SK-N-SH (cell line): ENCODE results near the gene LMAN2. TPM values are rescaled to one million over a fixed set of nuclear protein-coding genes. Genes with fewer than 3 reads are reported as not detected.

ENCODE experiments used
- CTCF ChIA-PET: fragments of 300-600, 350-600 bp; formaldehyde crosslinking; extraction: SDS; loops from one replicate; lab custom pipeline; 2021; lab: Yijun Ruan, JAX
- POLR2A ChIA-PET: fragments of 350-600 bp; sonication (Branson Sonifier 250); formaldehyde crosslinking; extraction: SDS; loops from one replicate; lab custom pipeline; 2020; ENCODE audit warnings: antibody characterized with exemption, inconsistent platforms; lab: Yijun Ruan, JAX
- DNase-seq: peaks from one replicate; pipeline ENCODE4 v3.0.0; 2012
- H2AFZ ChIP-seq: fragments of 200-600 bp; sonication (generic); 2 replicates; pipeline ENCODE4 v1.8.1; 2016; ENCODE audit warnings: antibody characterized with exemption, mild to moderate bottlenecking, low read depth
- H3F3A ChIP-seq: fragments of 200-600 bp; sonication (generic); replicated peaks from 2 replicates; pipeline ENCODE3; 2016; ENCODE audit warnings: antibody characterized with exemption, mild to moderate bottlenecking; ENCODE audit not compliant: insufficient read depth
- H3K27ac ChIP-seq, 2 experiments: fragments of 200-500 bp in 1 of 2; fragments of 200-600 bp in 1 of 2; sonication (Bioruptor generic) in 1 of 2; sonication (generic), shearing (Covaris generic) in 1 of 2; 2 replicates each; pipeline versions ENCODE4 v1.5.1 to v1.6.1; 2014 to 2016; ENCODE audit warnings: low read depth in 2 of 2, inconsistent platforms in 1 of 2, low read length in 1 of 2, mild to moderate bottlenecking in 1 of 2, mixed read lengths in 1 of 2
- H3K27me3 ChIP-seq: fragments of 200-600 bp; sonication (generic), shearing (Covaris generic); 2 replicates; pipeline ENCODE4 v1.6.1; 2016; ENCODE audit warnings: mixed run types; ENCODE audit not compliant: insufficient read depth
- H3K36me3 ChIP-seq, 2 experiments: fragments of 200-500 bp in 1 of 2; fragments of 200-600 bp in 1 of 2; sonication (Bioruptor generic) in 1 of 2; sonication (generic) in 1 of 2; replicated peaks in 1 of 2; 2 replicates each; pipeline versions ENCODE3 to v1.5.1; 2014 to 2016; ENCODE audit warnings: low read length in 1 of 2, mild to moderate bottlenecking in 1 of 2; ENCODE audit not compliant: insufficient read depth in 2 of 2, control insufficient read depth in 1 of 2
- H3K4me1 ChIP-seq, 2 experiments: fragments of 200-500 bp in 1 of 2; fragments of 200-600 bp in 1 of 2; sonication (Bioruptor generic) in 1 of 2; sonication (generic), shearing (Covaris generic) in 1 of 2; 2 replicates each; pipeline versions ENCODE4 v1.5.1 to v1.6.1; 2014 to 2016; ENCODE audit warnings: low read depth in 1 of 2, low read length in 1 of 2, mixed run types in 1 of 2; ENCODE audit not compliant: insufficient read depth in 2 of 2, control insufficient read depth in 1 of 2
- H3K4me2 ChIP-seq: fragments of 200-600 bp; sonication (generic), shearing (Covaris generic); 2 replicates; pipeline ENCODE4 v1.6.1; 2017; ENCODE audit warnings: mixed run types
- H3K4me3 ChIP-seq, 2 experiments: fragments of 200-500 bp in 1 of 2; fragments of 200-600 bp in 1 of 2; sonication (Bioruptor generic) in 1 of 2; sonication (generic), shearing (Covaris generic) in 1 of 2; 2 replicates each; pipeline versions ENCODE4 v1.5.1 to v1.8.1; 2014 to 2016; ENCODE audit warnings: low read depth in 2 of 2, inconsistent platforms in 1 of 2, low read length in 1 of 2, mild to moderate bottlenecking in 1 of 2, mixed read lengths in 1 of 2, moderate library complexity in 1 of 2
- H3K79me2 ChIP-seq: fragments of 200-600 bp; sonication (generic); 2 replicates; pipeline ENCODE4 v1.8.1; 2017; ENCODE audit warnings: mild to moderate bottlenecking; ENCODE audit not compliant: insufficient read depth
- H3K9ac ChIP-seq: fragments of 200-600 bp; sonication (generic); 2 replicates; pipeline ENCODE4 v1.6.1; 2017; ENCODE audit warnings: mixed run types
- H3K9me2 ChIP-seq: fragments of 200-600 bp; sonication (generic); 2 replicates; pipeline ENCODE4 v1.6.1; 2017; ENCODE audit warnings: mixed run types
- H3K9me3 ChIP-seq: fragments of 200-600 bp; sonication (generic); 2 replicates; pipeline ENCODE4 v1.6.1; 2017; ENCODE audit warnings: mixed run types, mild to moderate bottlenecking, moderate library complexity
- H4K20me1 ChIP-seq: fragments of 200-600 bp; sonication (generic); 2 replicates; pipeline ENCODE4 v1.6.1; 2017; ENCODE audit warnings: mild to moderate bottlenecking, mixed run types; ENCODE audit not compliant: insufficient read depth
- CHD2 ChIP-seq: fragments of 150-350 bp; IDR thresholded peaks from 2 replicates; pipeline ENCODE4 v1.6.1; 2018; ENCODE audit warnings: low read length; ENCODE audit not compliant: partially characterized antibody
- ELF1 ChIP-seq: IDR thresholded peaks from 2 replicates; pipeline ENCODE4 v1.4.0; 2012
- FOXJ3 ChIP-seq: sonication (generic); formaldehyde crosslinking; IDR thresholded peaks from 2 replicates; pipeline ENCODE4 v1.5.1; 2020; ENCODE audit warnings: mild to moderate bottlenecking, missing genetic modification reagents
- FOXM1 ChIP-seq: IDR thresholded peaks from 2 replicates; pipeline ENCODE4 v1.4.0; 2012; ENCODE audit warnings: low read depth, mild to moderate bottlenecking
- GATA2 ChIP-seq: sonication (generic); formaldehyde crosslinking; IDR thresholded peaks from 2 replicates; pipeline ENCODE4 v1.5.0; 2020; ENCODE audit warnings: mild to moderate bottlenecking, missing genetic modification reagents
- JUND ChIP-seq: IDR thresholded peaks from 2 replicates; pipeline ENCODE4 v1.4.0; 2012
- MEF2A ChIP-seq: IDR thresholded peaks from 2 replicates; pipeline ENCODE4 v1.4.0; 2012; ENCODE audit warnings: low read depth, borderline replicate concordance
- MXI1 ChIP-seq: IDR thresholded peaks from 2 replicates; pipeline ENCODE4 v1.6.1; 2012; ENCODE audit warnings: mild to moderate bottlenecking, low read depth, low read length, improper control_type of control experiment
- NFIC ChIP-seq: IDR thresholded peaks from 2 replicates; pipeline ENCODE4 v1.4.0; 2012; ENCODE audit warnings: borderline replicate concordance
- NRF1 ChIP-seq: IDR thresholded peaks from 2 replicates; pipeline ENCODE4 v1.6.1; 2012; ENCODE audit warnings: low read depth, mild to moderate bottlenecking, low read length
- RAD21 ChIP-seq: IDR thresholded peaks from 2 replicates; pipeline ENCODE4 v1.6.1; 2012; ENCODE audit warnings: mild to moderate bottlenecking, low read length
- RFX5 ChIP-seq: IDR thresholded peaks from 2 replicates; pipeline ENCODE4 v1.6.1; 2012; ENCODE audit warnings: mild to moderate bottlenecking, improper control_type of control experiment, low read length
- TAF1 ChIP-seq: IDR thresholded peaks from 2 replicates; pipeline ENCODE4 v1.6.1; 2012; ENCODE audit warnings: low read depth, mild to moderate bottlenecking, low read length, moderate library complexity, borderline replicate concordance
- TCF12 ChIP-seq: IDR thresholded peaks from 2 replicates; pipeline ENCODE4 v1.4.0; 2012
- TEAD4 ChIP-seq: IDR thresholded peaks from 2 replicates; pipeline ENCODE4 v1.4.0; 2012; ENCODE audit warnings: mild to moderate bottlenecking, borderline replicate concordance; ENCODE audit not compliant: insufficient read depth
- USF1 ChIP-seq: IDR thresholded peaks from 2 replicates; pipeline ENCODE4 v1.4.0; 2012; ENCODE audit warnings: low read depth, borderline replicate concordance
- YY1 ChIP-seq: IDR thresholded peaks from 2 replicates; pipeline ENCODE4 v1.4.0; 2012; ENCODE audit warnings: low read depth, mild to moderate bottlenecking
- WGBS: methylation state at CpG from one replicate; pipeline ENCODE4 v1.1.6; 2017; ENCODE audit warnings: low lambda C conversion rate; 5-methylcytosine and 5-hydroxymethylcytosine counted together
- polyA plus RNA-seq, 3 experiments: library from polyadenylated mRNA; depleted of rRNA; stranded (reverse); fragments of >200 nt; gene quantifications; 2 replicates each; pipeline ENCODE4 v1.2.3, GENCODE V29; 2012
- TF ChIP-seq, protein P1 (sequence below): fragments of 200-600 bp; sonication (generic); IDR thresholded peaks from 2 replicates; pipeline ENCODE4 v1.6.1; 2017; ENCODE audit warnings: antibody characterized with exemption, mild to moderate bottlenecking, moderate library complexity
- TF ChIP-seq, protein P2 (sequence below): IDR thresholded peaks from 2 replicates; pipeline ENCODE4 v1.6.1; 2012; ENCODE audit warnings: mild to moderate bottlenecking, low read depth, low read length, moderate library complexity
- TF ChIP-seq, protein P3 (sequence below): IDR thresholded peaks from 2 replicates; pipeline ENCODE4; 2012

The LMAN2 gene
- polyA plus RNA-seq, 1 of the 3 experiments (the other 2 are of a cell fraction) = 500 TPM

- H3K27ac ChIP-seq = no peak overlapping the region
- no peak overlapping the region for H3K4me3 ChIP-seq
- WGBS = 56% methylated on average over 5 of the region's 11 CpGs
- H3F3A ChIP-seq = peaks cover 5% of the 10 kb centered on the region
- H3K36me3 ChIP-seq = no peaks in the 10 kb centered on the region
- no peak for TF ChIP-seq RFX5
- TF ChIP-seq, protein P1, sequence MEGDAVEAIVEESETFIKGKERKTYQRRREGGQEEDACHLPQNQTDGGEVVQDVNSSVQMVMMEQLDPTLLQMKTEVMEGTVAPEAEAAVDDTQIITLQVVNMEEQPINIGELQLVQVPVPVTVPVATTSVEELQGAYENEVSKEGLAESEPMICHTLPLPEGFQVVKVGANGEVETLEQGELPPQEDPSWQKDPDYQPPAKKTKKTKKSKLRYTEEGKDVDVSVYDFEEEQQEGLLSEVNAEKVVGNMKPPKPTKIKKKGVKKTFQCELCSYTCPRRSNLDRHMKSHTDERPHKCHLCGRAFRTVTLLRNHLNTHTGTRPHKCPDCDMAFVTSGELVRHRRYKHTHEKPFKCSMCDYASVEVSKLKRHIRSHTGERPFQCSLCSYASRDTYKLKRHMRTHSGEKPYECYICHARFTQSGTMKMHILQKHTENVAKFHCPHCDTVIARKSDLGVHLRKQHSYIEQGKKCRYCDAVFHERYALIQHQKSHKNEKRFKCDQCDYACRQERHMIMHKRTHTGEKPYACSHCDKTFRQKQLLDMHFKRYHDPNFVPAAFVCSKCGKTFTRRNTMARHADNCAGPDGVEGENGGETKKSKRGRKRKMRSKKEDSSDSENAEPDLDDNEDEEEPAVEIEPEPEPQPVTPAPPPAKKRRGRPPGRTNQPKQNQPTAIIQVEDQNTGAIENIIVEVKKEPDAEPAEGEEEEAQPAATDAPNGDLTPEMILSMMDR = no peak
- no peak for TF ChIP-seq MEF2A
- no peak for TF ChIP-seq TAF1
- TF ChIP-seq TCF12 = no peak
- TF ChIP-seq NFIC = no peak
- no peak for TF ChIP-seq FOXJ3 (CRISPR knock-in tag)
- TF ChIP-seq CHD2 = no peak
- TF ChIP-seq FOXM1 = no peak
- TF ChIP-seq JUND = no peak
- TF ChIP-seq, protein P2, sequence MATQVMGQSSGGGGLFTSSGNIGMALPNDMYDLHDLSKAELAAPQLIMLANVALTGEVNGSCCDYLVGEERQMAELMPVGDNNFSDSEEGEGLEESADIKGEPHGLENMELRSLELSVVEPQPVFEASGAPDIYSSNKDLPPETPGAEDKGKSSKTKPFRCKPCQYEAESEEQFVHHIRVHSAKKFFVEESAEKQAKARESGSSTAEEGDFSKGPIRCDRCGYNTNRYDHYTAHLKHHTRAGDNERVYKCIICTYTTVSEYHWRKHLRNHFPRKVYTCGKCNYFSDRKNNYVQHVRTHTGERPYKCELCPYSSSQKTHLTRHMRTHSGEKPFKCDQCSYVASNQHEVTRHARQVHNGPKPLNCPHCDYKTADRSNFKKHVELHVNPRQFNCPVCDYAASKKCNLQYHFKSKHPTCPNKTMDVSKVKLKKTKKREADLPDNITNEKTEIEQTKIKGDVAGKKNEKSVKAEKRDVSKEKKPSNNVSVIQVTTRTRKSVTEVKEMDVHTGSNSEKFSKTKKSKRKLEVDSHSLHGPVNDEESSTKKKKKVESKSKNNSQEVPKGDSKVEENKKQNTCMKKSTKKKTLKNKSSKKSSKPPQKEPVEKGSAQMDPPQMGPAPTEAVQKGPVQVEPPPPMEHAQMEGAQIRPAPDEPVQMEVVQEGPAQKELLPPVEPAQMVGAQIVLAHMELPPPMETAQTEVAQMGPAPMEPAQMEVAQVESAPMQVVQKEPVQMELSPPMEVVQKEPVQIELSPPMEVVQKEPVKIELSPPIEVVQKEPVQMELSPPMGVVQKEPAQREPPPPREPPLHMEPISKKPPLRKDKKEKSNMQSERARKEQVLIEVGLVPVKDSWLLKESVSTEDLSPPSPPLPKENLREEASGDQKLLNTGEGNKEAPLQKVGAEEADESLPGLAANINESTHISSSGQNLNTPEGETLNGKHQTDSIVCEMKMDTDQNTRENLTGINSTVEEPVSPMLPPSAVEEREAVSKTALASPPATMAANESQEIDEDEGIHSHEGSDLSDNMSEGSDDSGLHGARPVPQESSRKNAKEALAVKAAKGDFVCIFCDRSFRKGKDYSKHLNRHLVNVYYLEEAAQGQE = no peak
- TF ChIP-seq YY1 = no peak
- TF ChIP-seq, protein P3, sequence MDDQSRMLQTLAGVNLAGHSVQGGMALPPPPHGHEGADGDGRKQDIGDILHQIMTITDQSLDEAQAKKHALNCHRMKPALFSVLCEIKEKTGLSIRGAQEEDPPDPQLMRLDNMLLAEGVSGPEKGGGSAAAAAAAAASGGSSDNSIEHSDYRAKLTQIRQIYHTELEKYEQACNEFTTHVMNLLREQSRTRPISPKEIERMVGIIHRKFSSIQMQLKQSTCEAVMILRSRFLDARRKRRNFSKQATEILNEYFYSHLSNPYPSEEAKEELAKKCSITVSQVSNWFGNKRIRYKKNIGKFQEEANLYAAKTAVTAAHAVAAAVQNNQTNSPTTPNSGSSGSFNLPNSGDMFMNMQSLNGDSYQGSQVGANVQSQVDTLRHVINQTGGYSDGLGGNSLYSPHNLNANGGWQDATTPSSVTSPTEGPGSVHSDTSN = no peak
- TF ChIP-seq TEAD4 = no peak
- no peak for TF ChIP-seq ELF1
- no peak for TF ChIP-seq RAD21
- no peak for TF ChIP-seq MXI1
- no peak for TF ChIP-seq NRF1
- TF ChIP-seq USF1 = no peak
- no peak for TF ChIP-seq GATA2
- no peaks in the 10 kb centered on the region for H3K79me2 ChIP-seq
- no peaks in the 10 kb centered on the region for H3K9me3 ChIP-seq
- no peak overlapping the region for H2AFZ ChIP-seq
- ChIA-PET POLR2A (no interaction called here), CTCF (interaction anchor here (1.0 to 14.2 kb wide), 7 partner anchors 15 to 117 kb away, joined by 3 to 209 read pairs (median 42); no protein-coding TSS in a partner anchor)
- H3K9me2 ChIP-seq = no peaks in the 10 kb centered on the region
- H3K4me2 ChIP-seq = no peak overlapping the region
- no peak for DNase-seq
- no peaks in the 10 kb centered on the region for H4K20me1 ChIP-seq
- H3K27me3 ChIP-seq = no peaks in the 10 kb centered on the region
- H3K9ac ChIP-seq = no peak overlapping the region
- peaks cover 0 to 1% of the 10 kb centered on the region in 2 experiments; a peak in 1 of 4 replicates for H3K4me1 ChIP-seq
These were observed 34.3 kb upstream of the LMAN2 start for GRCh38 chr5:177385720-177386119.
